Endothelial cell of umbilical vein (primary cell): Measurements from ENCODE around the gene NR2C2. TPM values are rescaled to one million over a fixed set of nuclear protein-coding genes. Genes with fewer than 3 reads are reported as not detected.
A peak's percentile ranks its signal among the peaks of the same experiment; 100 is the strongest.

Source experiments
- BruUV-seq: library from RNA; stranded (reverse); fragments of 400-500 nt; replicated peaks from 2 replicates; lab custom pipeline; 2021; lab: Mats Ljungman, UMichigan
- CTCF ChIA-PET: fragments of 300-600, 350-600 bp; sonication (Branson Sonifier 250); formaldehyde crosslinking; loops from one replicate; lab custom pipeline; 2021; ENCODE audit warnings: antibody characterized with exemption, inconsistent platforms; lab: Charles Lee
- POLR2A ChIA-PET: fragments of 300-600, 350-600 bp; sonication (Branson Sonifier 250); formaldehyde crosslinking; loops from one replicate; lab custom pipeline; 2021; ENCODE audit warnings: antibody characterized with exemption, inconsistent platforms; lab: Charles Lee
- DNase-seq: peaks from one replicate; pipeline ENCODE4 v3.0.0-alpha.2; 2011; ENCODE audit warnings: low read depth, low spot score
- FAIRE-seq: peaks from 2 replicates; lab custom pipeline; 2011; peaks lifted over from hg19 to GRCh38; lab: Jason Lieb, UNC
- H2AFZ ChIP-seq: 2 replicates; pipeline ENCODE4 v1.6.0; 2012; ENCODE audit warnings: low read depth, low read length, control low read depth, inconsistent platforms
- H3K27ac ChIP-seq: 2 replicates; pipeline ENCODE4 v1.5.1; 2011; ENCODE audit warnings: low read depth, mild to moderate bottlenecking, control low read depth, low read length, moderate library complexity; ENCODE audit not compliant: insufficient read depth
- H3K27me3 ChIP-seq, 2 experiments: 2 replicates each; pipeline versions ENCODE4 v1.6.0 to v1.6.1; 2011; ENCODE audit warnings: low read length in 2 of 2, mixed read lengths in 1 of 2; ENCODE audit not compliant: control insufficient read depth in 2 of 2, insufficient read depth in 2 of 2
- H3K36me3 ChIP-seq, 2 experiments: 2 replicates in 1 of 2; 3 replicates in 1 of 2; pipeline ENCODE4 v1.5.1; 2011; ENCODE audit warnings: low read length in 2 of 2, mild to moderate bottlenecking in 1 of 2, moderate library complexity in 1 of 2; ENCODE audit not compliant: control insufficient read depth in 2 of 2, insufficient read depth in 2 of 2; ENCODE audit errors: extremely low read depth in 1 of 2
- H3K4me1 ChIP-seq: 3 replicates; pipeline ENCODE4 v1.5.1; 2011; ENCODE audit warnings: mild to moderate bottlenecking, low read length; ENCODE audit not compliant: control insufficient read depth, insufficient read depth; ENCODE audit errors: extremely low read depth
- H3K4me2 ChIP-seq: 2 replicates; pipeline ENCODE4 v1.6.1; 2011; ENCODE audit warnings: low read length, control low read depth, mixed read lengths; ENCODE audit not compliant: insufficient read depth
- H3K4me3 ChIP-seq, 3 experiments: fragments of 200-600 bp in 1 of 3; sonication (generic), shearing (Covaris generic) in 1 of 3; replicated peaks in 1 of 3; 2 replicates each; pipeline ENCODE4 v1.5.1; 2011 to 2016; ENCODE audit warnings: control low read depth in 3 of 3, low read length in 3 of 3, mild to moderate bottlenecking in 2 of 3, inconsistent platforms in 1 of 3, low read depth in 1 of 3, moderate library complexity in 1 of 3; ENCODE audit not compliant: insufficient read depth in 1 of 3
- H3K79me2 ChIP-seq: 2 replicates; pipeline ENCODE4 v1.6.0; 2012; ENCODE audit warnings: low read length, inconsistent platforms; ENCODE audit not compliant: control insufficient read depth, insufficient read depth
- H3K9ac ChIP-seq: replicated peaks from 2 replicates; pipeline ENCODE3; 2011; ENCODE audit warnings: low read length, control low read depth; ENCODE audit not compliant: insufficient read depth; ENCODE audit errors: extremely low read depth
- H3K9me1 ChIP-seq: replicated peaks from 3 replicates; pipeline ENCODE4 v1.6.0; 2011; ENCODE audit warnings: mild to moderate bottlenecking, low read length; ENCODE audit not compliant: control insufficient read depth, insufficient read depth; ENCODE audit errors: extremely low read depth
- H3K9me3 ChIP-seq: replicated peaks from 2 replicates; pipeline ENCODE4 v1.5.1; 2012; ENCODE audit warnings: low read length, inconsistent platforms; ENCODE audit not compliant: control insufficient read depth, insufficient read depth
- H4K20me1 ChIP-seq: replicated peaks from 2 replicates; pipeline ENCODE3; 2011; ENCODE audit warnings: mild to moderate bottlenecking, low read length; ENCODE audit not compliant: control insufficient read depth, insufficient read depth; ENCODE audit errors: extremely low read depth
- EZH2 ChIP-seq: IDR thresholded peaks from 2 replicates; pipeline ENCODE4 v1.6.1; 2012; ENCODE audit warnings: borderline replicate concordance, low read depth, mild to moderate bottlenecking, moderate library complexity, low read length, inconsistent platforms; ENCODE audit not compliant: severe bottlenecking
- FOS ChIP-seq: IDR thresholded peaks from 2 replicates; pipeline ENCODE4 v1.6.1; 2011; ENCODE audit warnings: mild to moderate bottlenecking, low read length, moderate library complexity, borderline replicate concordance; ENCODE audit not compliant: insufficient read depth
- GATA2 ChIP-seq: IDR thresholded peaks from 2 replicates; pipeline ENCODE4 v1.7.0; 2011; ENCODE audit warnings: low read depth, mild to moderate bottlenecking, moderate library complexity, mixed read lengths, low read length; ENCODE audit not compliant: insufficient read length, insufficient read depth
- POLR2A ChIP-seq: IDR thresholded peaks from 2 replicates; pipeline ENCODE4 v1.6.1; 2012; ENCODE audit warnings: low read depth, mild to moderate bottlenecking, control low read depth, low read length
- POLR2AphosphoS5 ChIP-seq: IDR thresholded peaks from 2 replicates; pipeline ENCODE4 v1.6.1; 2012; ENCODE audit warnings: low read depth, mild to moderate bottlenecking, control low read depth, low read length, moderate library complexity; ENCODE audit not compliant: insufficient read depth
- dilution Hi-C: fragments of 300-500 bp; cut with MboI; formaldehyde crosslinking; loops from one replicate; pipeline ENCODE4 v1.15.0; 2019; ENCODE audit warnings: low sequenced_read_pairs; ENCODE audit not compliant: extremely low pct_ligation_motif_present
- intact Hi-C: fragments of 100-400 bp; cut with micrococcal nuclease; formaldehyde crosslinking; loops from one replicate; pipeline ENCODE4 v1.10.0; 2022
- polyA plus RNA-seq, 4 experiments: library from polyadenylated mRNA; depleted of rRNA in 3 of 4; stranded (reverse) in 3 of 4; unstranded in 1 of 4; fragments of >200 nt; gene quantifications; 2 replicates each; pipeline versions ENCODE4 v1.2.1 to v1.2.3, GENCODE V29; 2011 to 2012; ENCODE audit warnings: missing spikeins in 1 of 4
- total RNA-seq: library from RNA; stranded (reverse); gene quantifications from 2 replicates; pipeline ENCODE4 v1.2.3, GENCODE V29; 2021
- TF ChIP-seq, protein P1 (sequence below), 2 donors: IDR thresholded peaks; 1 replicate in 1 of 2; 2 replicates in 1 of 2; pipeline ENCODE4 v1.5.1; 2011; ENCODE audit warnings: low read length in 2 of 2, mild to moderate bottlenecking in 2 of 2, moderate library complexity in 2 of 2, control low read depth in 1 of 2, inconsistent platforms in 1 of 2, low read depth in 1 of 2; ENCODE audit not compliant: insufficient read depth in 1 of 2; ENCODE audit errors: extremely low read depth in 1 of 2
- TF ChIP-seq, protein P2 (sequence below): IDR thresholded peaks from 2 replicates; pipeline ENCODE4 v1.6.1; 2011; ENCODE audit not compliant: insufficient read depth, insufficient read length

NR2C2 gene
- total and polyA plus RNA-seq, 2 donors (not counting 3 experiments of a cell fraction or from before 2014, with no cell fraction given): 20.3 to 59.8 TPM

DNA sequence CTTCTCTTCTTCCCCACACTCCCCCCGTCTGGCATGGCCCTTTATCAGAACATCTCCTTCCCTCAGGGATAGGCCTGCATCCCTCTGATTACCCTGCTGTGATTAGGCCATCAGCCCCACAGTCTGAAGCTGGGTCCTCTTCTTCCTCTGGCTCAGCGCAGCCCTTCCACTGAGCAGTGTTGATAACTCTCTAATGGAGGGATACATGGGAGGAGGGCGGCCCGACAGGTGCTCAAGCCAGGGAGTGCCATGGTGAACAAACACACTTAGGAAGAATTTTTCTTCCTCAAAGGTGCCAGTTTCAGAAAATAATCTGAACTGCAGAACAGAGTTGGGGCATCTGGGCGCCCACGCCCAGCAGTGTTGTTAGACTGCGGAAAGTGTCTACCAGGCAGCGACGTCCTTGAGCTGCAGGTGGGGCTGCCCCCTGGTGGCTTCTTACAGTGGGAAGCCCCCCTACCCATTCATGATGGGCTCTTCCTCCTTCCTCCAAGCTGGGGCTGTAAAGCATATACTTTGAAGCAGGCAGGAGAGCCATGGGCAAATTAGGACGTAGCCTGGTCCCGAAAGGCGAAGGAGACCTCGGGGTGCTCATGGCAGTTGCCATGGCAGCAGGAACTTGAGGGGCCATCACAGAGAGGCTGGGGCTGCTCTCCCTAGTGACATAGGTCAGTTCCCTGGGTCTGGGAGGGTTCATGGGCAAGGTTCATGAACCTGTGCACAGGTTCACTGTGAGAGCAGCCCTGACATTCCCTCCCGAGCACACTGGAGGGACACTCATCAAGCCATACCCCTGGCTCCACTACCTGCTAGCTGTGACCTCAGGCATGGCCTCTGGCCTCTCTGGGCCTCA, 33.2 kb upstream of the NR2C2 start:
- Histone ChIP-seq H3K4me1 (no peaks in the 10 kb centered on the region), H3K4me2 (no peak overlapping the region), H3K9me3 (no peaks in the 10 kb centered on the region), H3K36me3 (peaks cover 0 to 53% of the 10 kb centered on the region in 2 experiments), H4K20me1 (no peaks in the 10 kb centered on the region), H3K9ac (no peak overlapping the region), H3K27me3 (no peaks in the 10 kb centered on the region), H3K9me1 (no peaks in the 10 kb centered on the region), H3K4me3 (no peak overlapping the region), H3K79me2 (no peaks in the 10 kb centered on the region), H3K27ac (no peak overlapping the region), H2AFZ (no peak overlapping the region)
- ChIA-PET CTCF (no interaction called here), POLR2A (no interaction called here)
- no TSS peak for BruUV-seq
- dilution Hi-C loops: no loop called here
- FAIRE-seq (no peak), DNase-seq (no peak)
- intact Hi-C loops: no loop called here
- no peak for TF ChIP-seq GATA2
- TF ChIP-seq, protein P1, sequence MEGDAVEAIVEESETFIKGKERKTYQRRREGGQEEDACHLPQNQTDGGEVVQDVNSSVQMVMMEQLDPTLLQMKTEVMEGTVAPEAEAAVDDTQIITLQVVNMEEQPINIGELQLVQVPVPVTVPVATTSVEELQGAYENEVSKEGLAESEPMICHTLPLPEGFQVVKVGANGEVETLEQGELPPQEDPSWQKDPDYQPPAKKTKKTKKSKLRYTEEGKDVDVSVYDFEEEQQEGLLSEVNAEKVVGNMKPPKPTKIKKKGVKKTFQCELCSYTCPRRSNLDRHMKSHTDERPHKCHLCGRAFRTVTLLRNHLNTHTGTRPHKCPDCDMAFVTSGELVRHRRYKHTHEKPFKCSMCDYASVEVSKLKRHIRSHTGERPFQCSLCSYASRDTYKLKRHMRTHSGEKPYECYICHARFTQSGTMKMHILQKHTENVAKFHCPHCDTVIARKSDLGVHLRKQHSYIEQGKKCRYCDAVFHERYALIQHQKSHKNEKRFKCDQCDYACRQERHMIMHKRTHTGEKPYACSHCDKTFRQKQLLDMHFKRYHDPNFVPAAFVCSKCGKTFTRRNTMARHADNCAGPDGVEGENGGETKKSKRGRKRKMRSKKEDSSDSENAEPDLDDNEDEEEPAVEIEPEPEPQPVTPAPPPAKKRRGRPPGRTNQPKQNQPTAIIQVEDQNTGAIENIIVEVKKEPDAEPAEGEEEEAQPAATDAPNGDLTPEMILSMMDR (IDR thresholded peaks at IDR 0.05; ENCODE audit: extremely low read depth in 1 of 2, insufficient read depth in 1 of 2, low read depth in 1 of 2, low read length in 2 of 2): peak in 1 of 2 donors; percentile 9

DNA sequence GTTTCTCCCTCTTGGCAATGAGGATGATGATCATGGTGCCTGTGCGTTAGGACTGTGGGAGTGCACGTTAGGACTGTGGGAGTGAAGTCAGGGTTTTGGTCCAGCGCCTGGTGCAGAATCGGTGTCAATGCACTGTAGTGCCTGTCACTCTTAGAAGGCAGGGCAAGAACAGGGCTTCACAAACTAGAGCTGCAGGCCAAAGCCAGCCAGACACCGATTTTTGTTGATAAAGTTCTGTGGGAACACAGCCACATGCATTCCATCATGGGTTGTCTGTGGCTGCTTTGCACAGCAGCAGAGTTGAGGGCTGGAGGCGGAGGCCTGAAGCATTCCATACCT, 32.6 kb upstream of the NR2C2 start:
- BruUV-seq: no TSS peak
- no peaks in the 10 kb centered on the region for H3K79me2 ChIP-seq
- H3K9me1 ChIP-seq: no peaks in the 10 kb centered on the region
- H2AFZ ChIP-seq: no peak overlapping the region
- TF ChIP-seq POLR2A: no peak
- no peak for TF ChIP-seq EZH2
- TF ChIP-seq POLR2AphosphoS5: no peak
- TF ChIP-seq, protein P2, sequence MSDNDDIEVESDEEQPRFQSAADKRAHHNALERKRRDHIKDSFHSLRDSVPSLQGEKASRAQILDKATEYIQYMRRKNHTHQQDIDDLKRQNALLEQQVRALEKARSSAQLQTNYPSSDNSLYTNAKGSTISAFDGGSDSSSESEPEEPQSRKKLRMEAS: no peak
- no peak for TF ChIP-seq GATA2
- TF ChIP-seq FOS: no peak
- TF ChIP-seq, protein P1 (IDR thresholded peaks at IDR 0.05; ENCODE audit: extremely low read depth in 1 of 2, insufficient read depth in 1 of 2, low read depth in 1 of 2, low read length in 2 of 2): no peak
- H3K9ac ChIP-seq: no peak overlapping the region
- FAIRE-seq (no peak), DNase-seq (no peak)
- no peaks in the 10 kb centered on the region for H3K4me1 ChIP-seq
- no peaks in the 10 kb centered on the region for H3K27me3 ChIP-seq
- dilution Hi-C loops: no loop called here
- POLR2A ChIA-PET: no interaction called here
- H3K9me3 ChIP-seq: no peaks in the 10 kb centered on the region
- intact Hi-C loops: no loop called here
- H3K4me3 ChIP-seq: no peak overlapping the region
- H3K4me2 ChIP-seq: no peak overlapping the region
- H3K27ac ChIP-seq: no peak overlapping the region
- H3K36me3 ChIP-seq: peaks cover 2 to 55% of the 10 kb centered on the region in 2 experiments
- CTCF ChIA-PET: no interaction called here
- H4K20me1 ChIP-seq: no peaks in the 10 kb centered on the region
